HUES48 (cell line): ENCODE results near the gene SMIM28.
"Not testable (repeated sequence)": the region's sequence is repeated elsewhere in the genome, so short reads cannot be mapped to it uniquely, and the experiment has no call there.

Experiments
- H3K27ac ChIP-seq: one replicate; pipeline ENCODE4 v1.7.0; 2013; ENCODE audit warnings: low read depth, low read length, inconsistent platforms
- H3K27me3 ChIP-seq: 2 replicates; pipeline ENCODE4 v1.6.1; 2013; ENCODE audit warnings: mild to moderate bottlenecking, low read length; ENCODE audit not compliant: control insufficient read depth, insufficient read depth
- H3K36me3 ChIP-seq: 2 replicates; pipeline ENCODE4 v1.6.1; 2013; ENCODE audit warnings: low read length; ENCODE audit not compliant: control insufficient read depth, insufficient read depth
- H3K4me1 ChIP-seq: 2 replicates; pipeline ENCODE4 v1.6.1; 2013; ENCODE audit warnings: mild to moderate bottlenecking, low read length; ENCODE audit not compliant: control insufficient read depth, insufficient read depth
- H3K4me3 ChIP-seq: 2 replicates; pipeline ENCODE4 v1.5.1; 2013; ENCODE audit warnings: mild to moderate bottlenecking, low read depth, low read length
- H3K9ac ChIP-seq: 2 replicates; pipeline ENCODE4 v1.6.1; 2013; ENCODE audit warnings: mild to moderate bottlenecking, low read depth, low read length, moderate library complexity
- H3K9me3 ChIP-seq: 2 replicates; pipeline ENCODE4 v1.6.1; 2013; ENCODE audit warnings: low read length; ENCODE audit not compliant: control insufficient read depth, insufficient read depth

Gene SMIM28

GRCh38 chr6:138343112-138343511 is 34.6 kb upstream of the SMIM28 start:
- Histone ChIP-seq H3K27me3 (no peaks in the 10 kb centered on the region), H3K4me1 (peaks cover 27% of the 10 kb centered on the region), H3K9me3 (no peaks in the 10 kb centered on the region), H3K36me3 (peaks cover 1% of the 10 kb centered on the region; the same call in 1 of the 2 replicates), H3K4me3 (no peak overlapping the region), H3K27ac (no peak overlapping the region), H3K9ac (no peak overlapping the region)

GRCh38 chr6:138345565-138346285 is 32.0 kb upstream of the SMIM28 start:
- Histone ChIP-seq H3K4me1 (peaks cover 36% of the 10 kb centered on the region), H3K9ac (no peak overlapping the region), H3K4me3 (no peak overlapping the region), H3K9me3 (no peaks in the 10 kb centered on the region), H3K27ac (no peak overlapping the region), H3K36me3 (no peaks in the 10 kb centered on the region), H3K27me3 (no peaks in the 10 kb centered on the region)

- no peak overlapping the region for H3K9ac ChIP-seq
- H3K27me3 ChIP-seq = no peaks in the 10 kb centered on the region
- no peak overlapping the region for H3K27ac ChIP-seq
- H3K4me3 ChIP-seq = no peak overlapping the region
- no peaks in the 10 kb centered on the region for H3K9me3 ChIP-seq
- H3K36me3 ChIP-seq = no peaks in the 10 kb centered on the region
- peaks cover 37% of the 10 kb centered on the region for H3K4me1 ChIP-seq
Measured at GRCh38 chr6:138346302-138347195, 31.2 kb upstream of the SMIM28 start.

GRCh38 chr6:138347864-138348263 is 29.8 kb upstream of the SMIM28 start:
- peaks cover 37% of the 10 kb centered on the region for H3K4me1 ChIP-seq
- H3K27me3 ChIP-seq = no peaks in the 10 kb centered on the region
- H3K27ac ChIP-seq = no peak overlapping the region
- no peaks in the 10 kb centered on the region for H3K36me3 ChIP-seq
- H3K9ac ChIP-seq = no peak overlapping the region
- no peaks in the 10 kb centered on the region for H3K9me3 ChIP-seq
- no peak overlapping the region for H3K4me3 ChIP-seq

- no peak overlapping the region for H3K27ac ChIP-seq
- H3K27me3 ChIP-seq = no peaks in the 10 kb centered on the region
- no peak overlapping the region for H3K4me3 ChIP-seq
- H3K9ac ChIP-seq = no peak overlapping the region
- H3K9me3 ChIP-seq = no peaks in the 10 kb centered on the region
- peaks cover 37% of the 10 kb centered on the region for H3K4me1 ChIP-seq
- no peaks in the 10 kb centered on the region for H3K36me3 ChIP-seq
Measured at GRCh38 chr6:138349891-138350290, 27.8 kb upstream of the SMIM28 start.

- Histone ChIP-seq H3K36me3 (no peaks in the 10 kb centered on the region), H3K9me3 (no peaks in the 10 kb centered on the region), H3K27ac (no peak overlapping the region), H3K27me3 (no peaks in the 10 kb centered on the region), H3K4me1 (no peaks in the 10 kb centered on the region), H3K9ac (no peak overlapping the region), H3K4me3 (no peak overlapping the region)
Measured at GRCh38 chr6:138357928-138358327, 19.8 kb upstream of the SMIM28 start.

GRCh38 chr6:138368684-138369083 is 9.0 kb upstream of the SMIM28 start:
- not testable (repeated sequence) for H3K4me3 ChIP-seq

GRCh38 chr6:138370631-138371451 is 6.9 kb upstream of the SMIM28 start:
- H3K36me3 ChIP-seq = no peaks in the 10 kb centered on the region
- H3K4me1 ChIP-seq = peaks cover 17% of the 10 kb centered on the region
- H3K4me3 ChIP-seq = no peak overlapping the region
- no peaks in the 10 kb centered on the region for H3K9me3 ChIP-seq
- H3K9ac ChIP-seq = no peak overlapping the region
- H3K27me3 ChIP-seq = no peaks in the 10 kb centered on the region
- no peak overlapping the region for H3K27ac ChIP-seq

More at GRCh38 chr6:138368684-138369083, 9.0 kb upstream of the SMIM28 start:
- H3K36me3 ChIP-seq, H3K27ac ChIP-seq, H3K9me3 ChIP-seq, H3K9ac ChIP-seq, H3K27me3 ChIP-seq: not testable (repeated sequence)
- H3K4me1 ChIP-seq = peaks cover 17% of the 10 kb centered on the region

GRCh38 chr6:138371452-138371711 is 6.3 kb upstream of the SMIM28 start:
- Histone ChIP-seq H3K9me3 (no peaks in the 10 kb centered on the region), H3K27ac (no peak overlapping the region), H3K4me3 (no peak overlapping the region), H3K9ac (no peak overlapping the region), H3K36me3 (no peaks in the 10 kb centered on the region), H3K27me3 (no peaks in the 10 kb centered on the region), H3K4me1 (peaks cover 17% of the 10 kb centered on the region)

- H3K36me3 ChIP-seq = no peaks in the 10 kb centered on the region
- H3K4me3 ChIP-seq = no peak overlapping the region
- no peaks in the 10 kb centered on the region for H3K27me3 ChIP-seq
- H3K9me3 ChIP-seq = no peaks in the 10 kb centered on the region
- no peak overlapping the region for H3K9ac ChIP-seq
- no peak overlapping the region for H3K27ac ChIP-seq
- peaks cover 17% of the 10 kb centered on the region for H3K4me1 ChIP-seq
Measured at GRCh38 chr6:138371720-138372119, 6.0 kb upstream of the SMIM28 start.
